Immature natural killer cell (primary cell): Measurements from ENCODE around the gene CUZD1. TPM values are rescaled to one million over a fixed set of nuclear protein-coding genes. Genes with fewer than 3 reads are reported as not detected.
"Not testable (repeated sequence)": the region's sequence is repeated elsewhere in the genome, so short reads cannot be mapped to it uniquely, and the experiment has no call there.

Experiments used
- DNase-seq, 3 donors: peaks; one replicate each; pipeline ENCODE4 v3.0.0; 2022; ENCODE audit warnings: mixed read lengths in 1 of 3
- H3K27ac Mint-ChIP-seq, 6 donors: one replicate each; pipeline ENCODE4 v1.8.0; 2020; ENCODE audit warnings: mixed read lengths in 6 of 6, mild to moderate bottlenecking in 5 of 6, inconsistent platforms in 4 of 6, moderate library complexity in 3 of 6
- H3K27me3 Mint-ChIP-seq, 3 donors: one replicate each; pipeline ENCODE4 v1.8.0; 2020 to 2021; ENCODE audit warnings: low read depth in 3 of 3, mild to moderate bottlenecking in 3 of 3, mixed read lengths in 3 of 3, moderate library complexity in 3 of 3, inconsistent platforms in 1 of 3
- H3K36me3 Mint-ChIP-seq, 3 donors: one replicate each; pipeline ENCODE4 v1.8.0; 2020; ENCODE audit warnings: mixed read lengths in 3 of 3, inconsistent platforms in 2 of 3, mild to moderate bottlenecking in 2 of 3
- H3K4me1 Mint-ChIP-seq, 2 donors: one replicate each; pipeline ENCODE4 v1.8.0; 2020; ENCODE audit warnings: inconsistent platforms in 2 of 2, mild to moderate bottlenecking in 2 of 2, mixed read lengths in 2 of 2, moderate library complexity in 1 of 2
- H3K4me3 Mint-ChIP-seq, 5 donors: one replicate each; pipeline ENCODE4 v1.8.0; 2020; ENCODE audit warnings: mild to moderate bottlenecking in 5 of 5, mixed read lengths in 5 of 5, inconsistent platforms in 3 of 5, moderate library complexity in 3 of 5
- H3K9me3 Mint-ChIP-seq, 6 donors: one replicate each; pipeline ENCODE4 v1.8.0; 2020; ENCODE audit warnings: mild to moderate bottlenecking in 6 of 6, mixed read lengths in 6 of 6, inconsistent platforms in 4 of 6, moderate library complexity in 3 of 6
- polyA plus RNA-seq, 3 donors: library from polyadenylated mRNA; unstranded; fragments of 300-500 nt; fragmentation: Illumina TruSeq; gene quantifications; one replicate each; pipeline ENCODE4 v1.2.3, GENCODE V29; 2021

Gene CUZD1
- polyA plus RNA-seq, 3 donors from 2014 or later = 0.53 to 0.82 TPM; not detected in 1

- not testable (repeated sequence) for H3K36me3 Mint-ChIP-seq, DNase-seq, H3K27me3 Mint-ChIP-seq, H3K4me3 Mint-ChIP-seq, H3K27ac Mint-ChIP-seq, H3K9me3 Mint-ChIP-seq
- H3K4me1 Mint-ChIP-seq = peaks cover 7 to 15% of the 10 kb centered on the region in 2 donors
Measured at GRCh38 chr10:122866757-122867482, 21.3 kb upstream of the CUZD1 start.

- Mint-ChIP-seq H3K36me3 (peaks cover 0 to 4% (median 2%) of the 10 kb centered on the region in 3 donors), H3K9me3 (peaks cover 0 to 4% (median 1%) of the 10 kb centered on the region in 6 donors), H3K27me3 (no peaks in the 10 kb centered on the region), H3K27ac (no peak overlapping the region), H3K4me3 (no peak overlapping the region), H3K4me1 (peaks cover 7 to 15% of the 10 kb centered on the region in 2 donors)
- DNase-seq = no peak
Measured at GRCh38 chr10:122864901-122865300, 19.2 kb upstream of the CUZD1 start.

- no peaks in the 10 kb centered on the region for H3K27me3 Mint-ChIP-seq
- H3K27ac Mint-ChIP-seq = no peak overlapping the region
- no peak for DNase-seq
- no peak overlapping the region for H3K4me3 Mint-ChIP-seq
- H3K4me1 Mint-ChIP-seq = peaks cover 7 to 13% of the 10 kb centered on the region in 2 donors
- no peaks in the 10 kb centered on the region for H3K36me3 Mint-ChIP-seq
- peaks cover 0 to 4% (median 1%) of the 10 kb centered on the region in 6 donors for H3K9me3 Mint-ChIP-seq
Measured at GRCh38 chr10:122864194-122864592, 18.5 kb upstream of the CUZD1 start.

- Mint-ChIP-seq H3K4me1 (peaks cover 7 to 13% of the 10 kb centered on the region in 2 donors), H3K4me3 (no peak overlapping the region), H3K27ac (no peak overlapping the region), H3K27me3 (no peaks in the 10 kb centered on the region), H3K9me3 (peaks cover 0 to 4% (median 1%) of the 10 kb centered on the region in 6 donors), H3K36me3 (peaks cover 0 to 4% (median 3%) of the 10 kb centered on the region in 3 donors)
- no peak for DNase-seq
Measured at GRCh38 chr10:122863216-122864193, 17.8 kb upstream of the CUZD1 start.

GRCh38 chr10:122861711-122862161 is 16.1 kb upstream of the CUZD1 start:
- Mint-ChIP-seq H3K4me3 (no peak overlapping the region), H3K27ac (no peak overlapping the region), H3K36me3 (peaks cover 0 to 4% (median 3%) of the 10 kb centered on the region in 3 donors), H3K4me1 (peaks cover 2% of the 10 kb centered on the region in 2 donors), H3K27me3 (peaks cover 0 to 3% (median 2%) of the 10 kb centered on the region in 3 donors), H3K9me3 (no peaks in the 10 kb centered on the region)
- no peak for DNase-seq

- H3K27ac Mint-ChIP-seq = no peak overlapping the region
- peaks cover 5 to 11% of the 10 kb centered on the region in 2 donors for H3K4me1 Mint-ChIP-seq
- no peaks in the 10 kb centered on the region for H3K9me3 Mint-ChIP-seq
- peaks cover 0 to 13% (median 4%) of the 10 kb centered on the region in 3 donors for H3K36me3 Mint-ChIP-seq
- no peak overlapping the region for H3K4me3 Mint-ChIP-seq
- peaks cover 0 to 3% (median 2%) of the 10 kb centered on the region in 3 donors for H3K27me3 Mint-ChIP-seq
- DNase-seq = no peak
Measured at GRCh38 chr10:122859527-122859926, 13.9 kb upstream of the CUZD1 start.

GRCh38 chr10:122858042-122858441 is 12.4 kb upstream of the CUZD1 start:
- not testable (repeated sequence) for H3K27ac Mint-ChIP-seq, H3K27me3 Mint-ChIP-seq, DNase-seq, H3K9me3 Mint-ChIP-seq, H3K4me3 Mint-ChIP-seq
- peaks cover 5 to 11% of the 10 kb centered on the region in 2 donors for H3K4me1 Mint-ChIP-seq
- H3K36me3 Mint-ChIP-seq = peaks cover 4 to 17% (median 5%) of the 10 kb centered on the region in 3 donors

GRCh38 chr10:122856902-122857301 is 11.2 kb upstream of the CUZD1 start:
- Mint-ChIP-seq H3K27ac (no peak overlapping the region), H3K36me3 (peaks cover 4 to 24% (median 11%) of the 10 kb centered on the region in 3 donors), H3K27me3 (peaks cover 0 to 3% (median 2%) of the 10 kb centered on the region in 3 donors)

GRCh38 chr10:122855745-122856144 is 10.1 kb upstream of the CUZD1 start:
- no peaks in the 10 kb centered on the region for H3K9me3 Mint-ChIP-seq
- H3K4me3 Mint-ChIP-seq = no peak overlapping the region
- H3K4me1 Mint-ChIP-seq = peaks cover 5 to 11% of the 10 kb centered on the region in 2 donors
- H3K27ac Mint-ChIP-seq = no peak overlapping the region
- H3K27me3 Mint-ChIP-seq = peaks cover 0 to 3% (median 2%) of the 10 kb centered on the region in 3 donors
- peaks cover 4 to 26% (median 12%) of the 10 kb centered on the region in 3 donors for H3K36me3 Mint-ChIP-seq
- DNase-seq = no peak

More at GRCh38 chr10:122856902-122857301, 11.2 kb upstream of the CUZD1 start:
- Mint-ChIP-seq H3K4me3 (no peak overlapping the region), H3K9me3 (no peaks in the 10 kb centered on the region), H3K4me1 (peaks cover 5 to 11% of the 10 kb centered on the region in 2 donors)
- DNase-seq = no peak

GRCh38 chr10:122854648-122855047 is 9.0 kb upstream of the CUZD1 start:
- H3K27ac Mint-ChIP-seq = peak overlapping the region in 1 of 6 donors; percentile 6
- peaks cover 5 to 11% of the 10 kb centered on the region in 2 donors for H3K4me1 Mint-ChIP-seq
- H3K36me3 Mint-ChIP-seq = peaks cover 12 to 30% (median 17%) of the 10 kb centered on the region in 3 donors
- no peaks in the 10 kb centered on the region for H3K9me3 Mint-ChIP-seq
- no peak overlapping the region for H3K4me3 Mint-ChIP-seq
- DNase-seq = no peak
- peaks cover 0 to 3% (median 2%) of the 10 kb centered on the region in 3 donors for H3K27me3 Mint-ChIP-seq

- H3K27me3 Mint-ChIP-seq = peaks cover 0 to 3% (median 2%) of the 10 kb centered on the region in 3 donors
- peaks cover 5 to 11% of the 10 kb centered on the region in 2 donors for H3K4me1 Mint-ChIP-seq
- peak overlapping the region in 1 of 6 donors; percentile 4 for H3K27ac Mint-ChIP-seq
- no peak for DNase-seq
- H3K9me3 Mint-ChIP-seq = no peaks in the 10 kb centered on the region
- no peak overlapping the region for H3K4me3 Mint-ChIP-seq
- H3K36me3 Mint-ChIP-seq = peaks cover 10 to 30% (median 17%) of the 10 kb centered on the region in 3 donors
Measured at GRCh38 chr10:122853665-122854313, 8.1 kb upstream of the CUZD1 start.

GRCh38 chr10:122852261-122852660 is 6.6 kb upstream of the CUZD1 start:
- Mint-ChIP-seq H3K9me3 (no peaks in the 10 kb centered on the region), H3K27ac (no peak overlapping the region), H3K4me1 (peaks cover 5 to 15% of the 10 kb centered on the region in 2 donors), H3K36me3 (peaks cover 9 to 30% (median 22%) of the 10 kb centered on the region in 3 donors), H3K4me3 (no peak overlapping the region), H3K27me3 (no peaks in the 10 kb centered on the region)
- DNase-seq = no peak
